SK-MEL-5 (cell line): Measurements from ENCODE around the gene CIB4. TPM values are rescaled to one million over a fixed set of nuclear protein-coding genes. Genes with fewer than 3 reads are reported as not detected.
A peak's percentile ranks its signal among the peaks of the same experiment; 100 is the strongest.

Source experiments
- DNase-seq: peaks from one replicate; pipeline ENCODE4 v3.0.0-alpha.2; 2016; ENCODE audit warnings: low read depth, low spot score
- in situ Hi-C: cut with HindIII; loops from 2 replicates; pipeline ENCODE4 v1.10.0; 2016; ENCODE audit warnings: low sequenced_read_pairs, high pct_unique_total_duplicates, low pct_unique_long_range_greater_than_20kb
- total RNA-seq: library from RNA; depleted of rRNA; stranded (reverse); fragments of >200 nt; shearing (Covaris generic); gene quantifications from 2 replicates; pipeline ENCODE4 v1.2.3, GENCODE V29; 2014

CIB4 gene
- total RNA-seq, 1 experiment from 2014 or later: not detected

- DNase-seq: no peak
- in situ Hi-C loops: no loop called here
Observed at GRCh38 chr2:26583381-26583911, 57.7 kb downstream of the CIB4 start.

- no peak for DNase-seq
- in situ Hi-C loops: no loop called here
Observed at GRCh38 chr2:26582890-26583289, 58.3 kb downstream of the CIB4 start.

- in situ Hi-C loops: no loop called here
- DNase-seq: no peak
Observed at GRCh38 chr2:26581991-26582842, 58.9 kb downstream of the CIB4 start.

GRCh38 chr2:26581266-26581990, 59.7 kb downstream of the CIB4 start:
- DNase-seq: no peak
- in situ Hi-C loops: no loop called here

- DNase-seq: no peak
- in situ Hi-C loops: no loop called here
Observed at GRCh38 chr2:26580751-26581150, 60.4 kb downstream of the CIB4 start.

- in situ Hi-C loops: no loop called here
- DNase-seq: no peak
Observed at GRCh38 chr2:26580151-26580550, 61.0 kb downstream of the CIB4 start.

- in situ Hi-C loops: no loop called here
- DNase-seq: no peak
Observed at GRCh38 chr2:26579723-26580040, 61.5 kb downstream of the CIB4 start.

- in situ Hi-C loops: no loop called here
- DNase-seq: no peak
Observed at GRCh38 chr2:26579025-26579722, 62.0 kb downstream of the CIB4 start.

- in situ Hi-C loops: no loop called here
- no peak for DNase-seq
Observed at GRCh38 chr2:26578581-26578980, 62.6 kb downstream of the CIB4 start.

- DNase-seq: no peak
- in situ Hi-C loops: no loop called here
Observed at GRCh38 chr2:26578113-26578458, 63.1 kb downstream of the CIB4 start.

- peak; percentile 78 for DNase-seq
- in situ Hi-C loops: no loop called here
Observed at GRCh38 chr2:26577442-26578112, 63.6 kb downstream of the CIB4 start.

GRCh38 chr2:26576565-26577441, 64.4 kb downstream of the CIB4 start:
- no peak for DNase-seq
- in situ Hi-C loops: no loop called here

- in situ Hi-C loops: no loop called here
- no peak for DNase-seq
Observed at GRCh38 chr2:26575836-26576564, 65.2 kb downstream of the CIB4 start.

GRCh38 chr2:26574900-26575560, 66.1 kb downstream of the CIB4 start:
- DNase-seq: no peak
- in situ Hi-C loops: no loop called here

- DNase-seq: no peak
- in situ Hi-C loops: no loop called here
Observed at GRCh38 chr2:26574066-26574899, 66.9 kb downstream of the CIB4 start.
